Esophagus muscularis mucosa (tissue), 4 donors: ENCODE data around the gene MSI2.

Experiments
- EP300 ChIP-seq: sonication (generic); formaldehyde crosslinking; IDR thresholded peaks from one replicate; pipeline ENCODE4 v1.6.1; 2017; ENCODE audit warnings: antibody characterized with exemption
- POLR2A ChIP-seq: fragments of 450-650 bp; IDR thresholded peaks from one replicate; pipeline ENCODE4 v1.6.1; 2017; ENCODE audit warnings: antibody characterized with exemption, moderate library complexity, mild to moderate bottlenecking, low read depth
- POLR2AphosphoS5 ChIP-seq, 2 donors: sonication (generic); formaldehyde crosslinking; IDR thresholded peaks; one replicate each; pipeline ENCODE4 v1.6.1; 2017; ENCODE audit warnings: antibody characterized with exemption in 2 of 2
- TF ChIP-seq, protein P1 (sequence below), 3 experiments: fragments of 200-600 bp in 2 of 3; fragments of 450-650 bp in 1 of 3; sonication (generic) in 2 of 3; IDR thresholded peaks; one replicate each; pipeline ENCODE4 v1.5.1; 2017 to 2019; ENCODE audit warnings: antibody characterized with exemption in 3 of 3, mild to moderate bottlenecking in 2 of 3, moderate library complexity in 1 of 3

DNA sequence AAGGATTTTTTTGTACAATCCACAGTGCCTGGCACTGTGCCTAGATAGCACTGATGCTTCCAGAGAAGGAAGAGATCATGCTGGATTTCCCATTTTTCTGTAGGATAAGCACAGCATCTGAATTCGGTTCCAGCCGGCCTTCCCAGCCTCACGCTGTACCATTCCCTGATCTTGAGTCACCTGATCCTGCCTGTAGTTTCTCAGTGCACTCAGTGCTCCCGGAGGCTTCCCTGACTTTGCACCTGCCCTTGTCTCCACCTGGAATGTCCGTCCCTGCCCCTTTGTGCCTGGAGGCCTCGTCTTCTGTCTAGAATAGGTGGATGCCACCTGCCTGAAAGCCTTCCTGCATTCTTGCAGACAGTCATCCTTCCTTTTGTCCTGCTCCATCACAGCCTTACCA, 308.9 kb downstream of the MSI2 start:
- TF ChIP-seq POLR2A: no peak
- TF ChIP-seq, protein P1, sequence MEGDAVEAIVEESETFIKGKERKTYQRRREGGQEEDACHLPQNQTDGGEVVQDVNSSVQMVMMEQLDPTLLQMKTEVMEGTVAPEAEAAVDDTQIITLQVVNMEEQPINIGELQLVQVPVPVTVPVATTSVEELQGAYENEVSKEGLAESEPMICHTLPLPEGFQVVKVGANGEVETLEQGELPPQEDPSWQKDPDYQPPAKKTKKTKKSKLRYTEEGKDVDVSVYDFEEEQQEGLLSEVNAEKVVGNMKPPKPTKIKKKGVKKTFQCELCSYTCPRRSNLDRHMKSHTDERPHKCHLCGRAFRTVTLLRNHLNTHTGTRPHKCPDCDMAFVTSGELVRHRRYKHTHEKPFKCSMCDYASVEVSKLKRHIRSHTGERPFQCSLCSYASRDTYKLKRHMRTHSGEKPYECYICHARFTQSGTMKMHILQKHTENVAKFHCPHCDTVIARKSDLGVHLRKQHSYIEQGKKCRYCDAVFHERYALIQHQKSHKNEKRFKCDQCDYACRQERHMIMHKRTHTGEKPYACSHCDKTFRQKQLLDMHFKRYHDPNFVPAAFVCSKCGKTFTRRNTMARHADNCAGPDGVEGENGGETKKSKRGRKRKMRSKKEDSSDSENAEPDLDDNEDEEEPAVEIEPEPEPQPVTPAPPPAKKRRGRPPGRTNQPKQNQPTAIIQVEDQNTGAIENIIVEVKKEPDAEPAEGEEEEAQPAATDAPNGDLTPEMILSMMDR (IDR thresholded peaks at IDR 0.05): no peak
- no peak for TF ChIP-seq POLR2AphosphoS5 (IDR thresholded peaks at IDR 0.05)
- TF ChIP-seq EP300: no peak
